PC-9 (cell line): ENCODE data around the gene TSHZ2. TPM values are rescaled to one million over a fixed set of nuclear protein-coding genes. Genes with fewer than 3 reads are reported as not detected.

ENCODE experiments used
- BruUV-seq: library from RNA; stranded (reverse); fragments of 400-500 nt; replicated peaks from 2 replicates; lab custom pipeline; 2021; lab: Mats Ljungman, UMichigan
- CTCF ChIA-PET: fragments of 300-600 bp; sonication (Branson Sonifier 250); formaldehyde crosslinking; loops from one replicate; lab custom pipeline; 2022; ENCODE audit warnings: antibody characterized with exemption; lab: Charles Lee
- POLR2A ChIA-PET: fragments of 300-600 bp; sonication (Branson Sonifier 250); formaldehyde crosslinking; loops from one replicate; lab custom pipeline; 2022; ENCODE audit warnings: antibody characterized with exemption; ENCODE audit not compliant: unreplicated experiment; lab: Charles Lee
- DNase-seq, 2 experiments: peaks; one replicate each; pipeline versions ENCODE4 v3.0.0 to v3.0.0-alpha.2; 2015 to 2022; ENCODE audit warnings: mixed read lengths in 1 of 2
- H2AFZ ChIP-seq: fragments of 200-600 bp; sonication (generic); 2 replicates; pipeline ENCODE4 v1.8.1; 2017; ENCODE audit warnings: antibody characterized with exemption
- H3F3A ChIP-seq: fragments of 200-600 bp; sonication (generic); 2 replicates; pipeline ENCODE4 v1.8.1; 2017; ENCODE audit warnings: antibody characterized with exemption, mild to moderate bottlenecking, low read depth; ENCODE audit not compliant: insufficient read depth
- H3K27ac ChIP-seq: fragments of 200-600 bp; sonication (generic); 2 replicates; pipeline ENCODE4 v1.6.1; 2016; ENCODE audit warnings: mixed run types
- H3K27me3 ChIP-seq: fragments of 200-600 bp; sonication (generic); 2 replicates; pipeline ENCODE4 v1.6.1; 2016; ENCODE audit warnings: low read depth, mixed run types; ENCODE audit not compliant: insufficient read depth
- H3K36me3 ChIP-seq: fragments of 200-600 bp; sonication (generic); 2 replicates; pipeline ENCODE4 v1.6.1; 2016; ENCODE audit warnings: low read depth, mixed run types
- H3K4me1 ChIP-seq: fragments of 200-600 bp; sonication (generic); replicated peaks from 2 replicates; pipeline ENCODE4 v1.6.1; 2016; ENCODE audit warnings: mixed run types; ENCODE audit not compliant: insufficient read depth
- H3K4me2 ChIP-seq: fragments of 200-600 bp; sonication (generic); 2 replicates; pipeline ENCODE4 v1.6.1; 2017; ENCODE audit warnings: mixed run types
- H3K4me3 ChIP-seq: fragments of 200-600 bp; sonication (generic); 2 replicates; pipeline ENCODE4 v1.6.1; 2016; ENCODE audit warnings: mixed run types
- H3K79me2 ChIP-seq: fragments of 200-600 bp; sonication (generic); 2 replicates; pipeline ENCODE4 v1.6.1; 2017; ENCODE audit warnings: low read depth, mixed run types
- H3K9me2 ChIP-seq: fragments of 200-600 bp; sonication (generic); 2 replicates; pipeline ENCODE4 v1.8.1; 2017; ENCODE audit warnings: mild to moderate bottlenecking; ENCODE audit not compliant: insufficient read depth
- H3K9me3 ChIP-seq: fragments of 200-600 bp; sonication (generic); 2 replicates; pipeline ENCODE4 v1.8.1; 2016; ENCODE audit warnings: low read depth; ENCODE audit not compliant: insufficient read depth
- H4K20me1 ChIP-seq: fragments of 200-600 bp; sonication (generic); 2 replicates; pipeline ENCODE4 v1.8.1; 2017; ENCODE audit not compliant: insufficient read depth
- EZH2 ChIP-seq: fragments of 200-600 bp; sonication (generic); IDR thresholded peaks from 2 replicates; pipeline ENCODE4 v1.8.0; 2017; ENCODE audit warnings: antibody characterized with exemption, low read depth
- intact Hi-C: fragments of 100-400 bp; cut with micrococcal nuclease; formaldehyde crosslinking; loops from one replicate; pipeline ENCODE4 v1.10.0; 2022; ENCODE audit not compliant: unreplicated experiment
- total RNA-seq: library from RNA; stranded (reverse); gene quantifications from 2 replicates; pipeline ENCODE4 v1.2.3, GENCODE V29; 2021
- TF ChIP-seq, protein P1 (sequence below): fragments of 200-600 bp; sonication (generic); conservative IDR thresholded peaks from 2 replicates; pipeline ENCODE4 v1.6.1; 2017; ENCODE audit warnings: mixed run types, antibody characterized with exemption, mild to moderate bottlenecking, moderate library complexity

Gene TSHZ2
- total RNA-seq, 1 experiment from 2014 or later, result not detected

GRCh38 chr20:53009979-53010735 lies 38.0 kb downstream of the TSHZ2 start:
- intact Hi-C loops, result no loop called here
- Histone ChIP-seq H3K9me2 (no peaks in the 10 kb centered on the region), H3F3A (no peaks in the 10 kb centered on the region), H3K9me3 (no peaks in the 10 kb centered on the region), H3K36me3 (no peaks in the 10 kb centered on the region), H3K79me2 (no peaks in the 10 kb centered on the region), H4K20me1 (no peaks in the 10 kb centered on the region), H3K4me1 (no peaks in the 10 kb centered on the region), H3K4me3 (no peak overlapping the region), H3K27me3 (peaks cover 13% of the 10 kb centered on the region; the same call in 1 of the 2 replicates), H3K4me2 (no peak overlapping the region), H3K27ac (no peak overlapping the region), H2AFZ (no peak overlapping the region)
- ChIA-PET CTCF (no interaction called here), POLR2A (no interaction called here)
- TF ChIP-seq, protein P1, sequence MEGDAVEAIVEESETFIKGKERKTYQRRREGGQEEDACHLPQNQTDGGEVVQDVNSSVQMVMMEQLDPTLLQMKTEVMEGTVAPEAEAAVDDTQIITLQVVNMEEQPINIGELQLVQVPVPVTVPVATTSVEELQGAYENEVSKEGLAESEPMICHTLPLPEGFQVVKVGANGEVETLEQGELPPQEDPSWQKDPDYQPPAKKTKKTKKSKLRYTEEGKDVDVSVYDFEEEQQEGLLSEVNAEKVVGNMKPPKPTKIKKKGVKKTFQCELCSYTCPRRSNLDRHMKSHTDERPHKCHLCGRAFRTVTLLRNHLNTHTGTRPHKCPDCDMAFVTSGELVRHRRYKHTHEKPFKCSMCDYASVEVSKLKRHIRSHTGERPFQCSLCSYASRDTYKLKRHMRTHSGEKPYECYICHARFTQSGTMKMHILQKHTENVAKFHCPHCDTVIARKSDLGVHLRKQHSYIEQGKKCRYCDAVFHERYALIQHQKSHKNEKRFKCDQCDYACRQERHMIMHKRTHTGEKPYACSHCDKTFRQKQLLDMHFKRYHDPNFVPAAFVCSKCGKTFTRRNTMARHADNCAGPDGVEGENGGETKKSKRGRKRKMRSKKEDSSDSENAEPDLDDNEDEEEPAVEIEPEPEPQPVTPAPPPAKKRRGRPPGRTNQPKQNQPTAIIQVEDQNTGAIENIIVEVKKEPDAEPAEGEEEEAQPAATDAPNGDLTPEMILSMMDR, result no peak
- TF ChIP-seq EZH2, result no peak
- BruUV-seq, result no TSS peak
- DNase-seq, result no peak

DNA sequence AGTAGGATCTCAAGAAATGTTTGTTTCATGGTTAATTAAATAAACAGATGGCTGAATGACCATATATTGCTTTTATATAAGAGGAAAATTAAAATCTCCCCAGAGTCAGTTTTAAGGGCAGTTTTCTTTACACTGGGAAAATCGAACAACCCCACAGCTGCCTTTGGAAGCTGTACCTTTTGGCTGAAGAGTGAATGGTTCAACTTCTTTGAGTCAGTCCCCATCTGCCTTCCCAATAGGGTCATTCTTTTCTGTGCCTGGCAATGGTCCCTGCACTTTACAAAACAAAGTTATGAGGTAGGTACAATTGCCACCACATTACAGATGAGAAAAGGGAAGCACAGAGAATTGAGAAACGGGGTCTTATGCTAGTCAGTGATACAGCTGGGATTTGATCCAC lies 39.5 kb downstream of the TSHZ2 start:
- H3K9me3 ChIP-seq, result no peaks in the 10 kb centered on the region
- no peak overlapping the region for H3K4me3 ChIP-seq
- no peak overlapping the region for H3K27ac ChIP-seq
- CTCF ChIA-PET, result no interaction called here
- no peaks in the 10 kb centered on the region for H3F3A ChIP-seq
- H3K36me3 ChIP-seq, result no peaks in the 10 kb centered on the region
- no peak overlapping the region for H3K4me2 ChIP-seq
- no peak overlapping the region for H2AFZ ChIP-seq
- H3K27me3 ChIP-seq, result peaks cover 19% of the 10 kb centered on the region; the same call in 1 of the 2 replicates
- H3K79me2 ChIP-seq, result no peaks in the 10 kb centered on the region
- intact Hi-C loops, result no loop called here
- no peak for DNase-seq
- BruUV-seq, result no TSS peak
- POLR2A ChIA-PET, result no interaction called here
- H4K20me1 ChIP-seq, result no peaks in the 10 kb centered on the region
- H3K4me1 ChIP-seq, result no peaks in the 10 kb centered on the region
- TF ChIP-seq EZH2, result no peak
- TF ChIP-seq, protein P1, result no peak
- H3K9me2 ChIP-seq, result no peaks in the 10 kb centered on the region

GRCh38 chr20:53013183-53013582 lies 41.0 kb downstream of the TSHZ2 start:
- DNase-seq, result no peak
- ChIA-PET CTCF (no interaction called here), POLR2A (no interaction called here)
- Histone ChIP-seq H4K20me1 (no peaks in the 10 kb centered on the region), H3K27me3 (peaks cover 22% of the 10 kb centered on the region; the same call in 1 of the 2 replicates), H3F3A (no peaks in the 10 kb centered on the region), H3K79me2 (no peaks in the 10 kb centered on the region), H3K9me2 (no peaks in the 10 kb centered on the region), H3K4me3 (no peak overlapping the region), H3K27ac (no peak overlapping the region), H3K4me2 (no peak overlapping the region), H3K4me1 (no peaks in the 10 kb centered on the region), H3K36me3 (no peaks in the 10 kb centered on the region), H3K9me3 (no peaks in the 10 kb centered on the region), H2AFZ (no peak overlapping the region)
- TF ChIP-seq, protein P1, result no peak
- no peak for TF ChIP-seq EZH2
- intact Hi-C loops, result no loop called here
- no TSS peak for BruUV-seq
